HepG2 (cell line): Measurements from ENCODE around the gene PDK2. TPM values are rescaled to one million over a fixed set of nuclear protein-coding genes. Genes with fewer than 3 reads are reported as not detected.

Source experiments
- ATAD3A ChIP-seq: sonication (generic); formaldehyde crosslinking; IDR thresholded peaks from 2 replicates; pipeline ENCODE4 v1.4.0; 2020; ENCODE audit warnings: missing genetic modification reagents
- FOSL1 ChIP-seq: sonication (generic); formaldehyde crosslinking; IDR thresholded peaks from 2 replicates; pipeline ENCODE4 v1.9.0; 2021; ENCODE audit warnings: missing genetic modification reagents, borderline replicate concordance
- JARID2 ChIP-seq: sonication (generic); formaldehyde crosslinking; IDR thresholded peaks from 2 replicates; pipeline ENCODE4 v1.8.1; 2023; ENCODE audit warnings: missing genetic modification reagents, inconsistent platforms; ENCODE audit not compliant: insufficient replicate concordance
- PCBP2 ChIP-seq: fragments of 200-400 bp; formaldehyde crosslinking; optimal IDR thresholded peaks from 2 replicates; pipeline ENCODE3; 2018; ENCODE audit warnings: low read length, low read depth; ENCODE audit not compliant: poor library complexity, severe bottlenecking
- RAD51 ChIP-seq: fragments of 450-650 bp; IDR thresholded peaks from 2 replicates; pipeline ENCODE4 v1.6.1; 2016; ENCODE audit warnings: borderline replicate concordance
- RBM22 ChIP-seq: fragments of 200-400 bp; formaldehyde crosslinking; optimal IDR thresholded peaks from 2 replicates; pipeline ENCODE3; 2017; ENCODE audit warnings: mild to moderate bottlenecking, low read length, moderate library complexity
- ZNF101 ChIP-seq: sonication (generic); formaldehyde crosslinking; IDR thresholded peaks from 2 replicates; pipeline ENCODE4 v1.4.0; 2020; ENCODE audit warnings: mild to moderate bottlenecking, low read depth, missing genetic modification reagents, borderline replicate concordance
- ZNF138 ChIP-seq: sonication (generic); formaldehyde crosslinking; IDR thresholded peaks from 2 replicates; pipeline ENCODE4 v1.5.0; 2020; ENCODE audit warnings: mild to moderate bottlenecking, low read depth, missing genetic modification reagents
- ZNF143 ChIP-seq: sonication (generic); formaldehyde crosslinking; IDR thresholded peaks from 2 replicates; pipeline ENCODE4 v1.4.0; 2020; ENCODE audit warnings: missing genetic modification reagents
- ZNF160 ChIP-seq: sonication (generic); formaldehyde crosslinking; IDR thresholded peaks from 2 replicates; pipeline ENCODE4 v1.8.0; 2022; ENCODE audit warnings: mild to moderate bottlenecking, inconsistent platforms, missing genetic modification reagents
- ZNF33A ChIP-seq: sonication (generic); formaldehyde crosslinking; IDR thresholded peaks from 2 replicates; pipeline ENCODE4 v1.5.1; 2020; ENCODE audit warnings: missing genetic modification reagents, mild to moderate bottlenecking, moderate library complexity, borderline replicate concordance
- ZNF530 ChIP-seq: sonication (generic); formaldehyde crosslinking; IDR thresholded peaks from 2 replicates; pipeline ENCODE4 v1.5.0; 2020; ENCODE audit warnings: low read depth, mild to moderate bottlenecking, missing genetic modification reagents
- ZNF557 ChIP-seq: sonication (generic); formaldehyde crosslinking; IDR thresholded peaks from 2 replicates; pipeline ENCODE4 v1.4.0; 2020; ENCODE audit warnings: missing genetic modification reagents
- ZNF577 ChIP-seq: sonication (generic); formaldehyde crosslinking; IDR thresholded peaks from 2 replicates; pipeline ENCODE4 v1.4.0; 2020; ENCODE audit warnings: mild to moderate bottlenecking, low read depth, missing genetic modification reagents, borderline replicate concordance
- ZNF775 ChIP-seq: sonication (generic); formaldehyde crosslinking; IDR thresholded peaks from 2 replicates; pipeline ENCODE4 v1.4.0; 2020; ENCODE audit warnings: missing genetic modification reagents, mild to moderate bottlenecking, moderate library complexity, borderline replicate concordance
- polyA plus RNA-seq, 8 experiments: library from polyadenylated mRNA; depleted of rRNA in 3 of 8; stranded (reverse) in 7 of 8; unstranded in 1 of 8; fragments of >200 nt; fragmentation: Illumina TruSeq in 4 of 8; extraction: Trizol in 4 of 8; gene quantifications; 2 replicates each; pipeline versions ENCODE4 v1.2.1 to v1.2.3, GENCODE V29; 2011 to 2016; ENCODE audit warnings: low read depth in 4 of 8, missing spikeins in 1 of 8, mixed read lengths in 1 of 8; ENCODE audit not compliant: insufficient read depth in 1 of 8
- total RNA-seq, 5 experiments: library from RNA; depleted of rRNA; stranded (reverse); fragments of >200 nt; fragmentation: Illumina TruSeq; extraction: Trizol; gene quantifications; 2 replicates each; pipeline ENCODE4 v1.2.3, GENCODE V29; 2016; ENCODE audit warnings: low read depth in 1 of 5
- TF ChIP-seq, protein P1 (sequence below): sonication (generic); formaldehyde crosslinking; IDR thresholded peaks from 2 replicates; pipeline ENCODE4 v1.5.0; 2020; ENCODE audit warnings: missing genetic modification reagents
- TF ChIP-seq, protein P2 (sequence below): sonication (generic); IDR thresholded peaks from 2 replicates; pipeline ENCODE4 v1.6.1; 2016; ENCODE audit warnings: low read depth, borderline replicate concordance
- TF ChIP-seq, protein P3 (sequence below): sonication (generic); formaldehyde crosslinking; IDR thresholded peaks from 2 replicates; pipeline ENCODE4 v1.5.0; 2020; ENCODE audit warnings: missing genetic modification reagents
- TF ChIP-seq, protein P4 (sequence below): sonication (generic); formaldehyde crosslinking; IDR thresholded peaks from 2 replicates; pipeline ENCODE4 v1.5.0; 2020; ENCODE audit warnings: missing genetic modification reagents, mild to moderate bottlenecking, borderline replicate concordance
- TF ChIP-seq, protein P5 (sequence below), 2 experiments: IDR thresholded peaks; 2 replicates each; pipeline ENCODE4 v1.6.1; 2011 to 2012; ENCODE audit warnings: low read length in 2 of 2, borderline replicate concordance in 1 of 2, low read depth in 1 of 2, mild to moderate bottlenecking in 1 of 2, moderate library complexity in 1 of 2

PDK2 gene
- total and polyA plus RNA-seq, 2 of the 13 experiments (the other 11 are each of a cell fraction or from before 2014, with no cell fraction given): 18.5 to 59.7 TPM

DNA sequence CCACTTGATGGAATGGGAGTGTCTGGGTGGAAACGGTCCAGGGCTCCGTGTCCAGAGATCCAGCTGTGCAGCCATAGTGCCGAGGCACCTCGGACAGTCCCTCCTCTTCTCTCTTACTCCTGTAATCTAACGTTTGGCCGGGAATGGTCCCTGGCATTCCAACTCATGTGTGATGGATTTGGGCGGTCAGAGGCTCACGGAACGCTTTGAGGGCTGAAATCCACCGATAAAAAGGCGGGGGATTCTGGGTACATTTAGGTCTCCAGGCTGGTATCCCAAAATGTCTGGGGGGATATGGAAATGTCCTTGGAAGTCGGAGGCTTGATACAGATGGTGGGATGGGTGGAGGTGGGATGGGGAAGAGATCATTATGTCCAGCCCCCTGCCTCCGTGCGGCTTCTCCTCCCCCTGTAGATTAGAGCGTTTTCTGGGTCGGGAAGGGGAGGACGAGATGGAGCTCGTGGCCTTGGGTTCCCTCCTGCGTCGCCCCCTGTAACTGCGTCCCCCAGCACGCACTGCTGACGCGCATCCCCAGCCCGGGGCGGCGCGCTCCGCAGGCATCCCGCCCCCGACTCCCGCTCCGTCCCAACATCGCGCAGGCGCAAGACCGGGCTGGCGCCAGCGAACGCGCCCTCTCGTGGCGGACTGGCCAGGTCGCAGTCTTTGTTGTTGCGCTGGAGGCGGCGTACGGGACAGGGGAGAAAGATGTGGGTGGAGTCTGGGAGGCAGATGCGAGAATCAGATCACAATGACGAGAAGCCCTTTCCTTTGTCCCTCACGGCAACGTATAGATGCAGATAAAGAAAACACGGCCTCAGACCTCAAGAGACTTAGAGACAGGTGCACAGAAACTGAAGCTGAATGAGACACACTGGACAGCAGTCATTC lies 66.1 kb downstream of the PDK2 start (continued):
- TF ChIP-seq, protein P1, sequence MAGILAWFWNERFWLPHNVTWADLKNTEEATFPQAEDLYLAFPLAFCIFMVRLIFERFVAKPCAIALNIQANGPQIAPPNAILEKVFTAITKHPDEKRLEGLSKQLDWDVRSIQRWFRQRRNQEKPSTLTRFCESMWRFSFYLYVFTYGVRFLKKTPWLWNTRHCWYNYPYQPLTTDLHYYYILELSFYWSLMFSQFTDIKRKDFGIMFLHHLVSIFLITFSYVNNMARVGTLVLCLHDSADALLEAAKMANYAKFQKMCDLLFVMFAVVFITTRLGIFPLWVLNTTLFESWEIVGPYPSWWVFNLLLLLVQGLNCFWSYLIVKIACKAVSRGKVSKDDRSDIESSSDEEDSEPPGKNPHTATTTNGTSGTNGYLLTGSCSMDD (CRISPR knock-in tag): no peak
- TF ChIP-seq, protein P2, sequence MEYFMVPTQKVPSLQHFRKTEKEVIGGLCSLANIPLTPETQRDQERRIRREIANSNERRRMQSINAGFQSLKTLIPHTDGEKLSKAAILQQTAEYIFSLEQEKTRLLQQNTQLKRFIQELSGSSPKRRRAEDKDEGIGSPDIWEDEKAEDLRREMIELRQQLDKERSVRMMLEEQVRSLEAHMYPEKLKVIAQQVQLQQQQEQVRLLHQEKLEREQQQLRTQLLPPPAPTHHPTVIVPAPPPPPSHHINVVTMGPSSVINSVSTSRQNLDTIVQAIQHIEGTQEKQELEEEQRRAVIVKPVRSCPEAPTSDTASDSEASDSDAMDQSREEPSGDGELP: peak; percentile 36; the same call in 1 of the 2 replicates
- TF ChIP-seq, protein P3, sequence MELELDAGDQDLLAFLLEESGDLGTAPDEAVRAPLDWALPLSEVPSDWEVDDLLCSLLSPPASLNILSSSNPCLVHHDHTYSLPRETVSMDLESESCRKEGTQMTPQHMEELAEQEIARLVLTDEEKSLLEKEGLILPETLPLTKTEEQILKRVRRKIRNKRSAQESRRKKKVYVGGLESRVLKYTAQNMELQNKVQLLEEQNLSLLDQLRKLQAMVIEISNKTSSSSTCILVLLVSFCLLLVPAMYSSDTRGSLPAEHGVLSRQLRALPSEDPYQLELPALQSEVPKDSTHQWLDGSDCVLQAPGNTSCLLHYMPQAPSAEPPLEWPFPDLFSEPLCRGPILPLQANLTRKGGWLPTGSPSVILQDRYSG: no peak
- no peak for TF ChIP-seq RAD51
- no peak for TF ChIP-seq ZNF557 (CRISPR knock-in tag)
- TF ChIP-seq ZNF577: no peak
- TF ChIP-seq ATAD3A (CRISPR knock-in tag): no peak
- TF ChIP-seq ZNF775 (CRISPR knock-in tag): no peak
- TF ChIP-seq, protein P4, sequence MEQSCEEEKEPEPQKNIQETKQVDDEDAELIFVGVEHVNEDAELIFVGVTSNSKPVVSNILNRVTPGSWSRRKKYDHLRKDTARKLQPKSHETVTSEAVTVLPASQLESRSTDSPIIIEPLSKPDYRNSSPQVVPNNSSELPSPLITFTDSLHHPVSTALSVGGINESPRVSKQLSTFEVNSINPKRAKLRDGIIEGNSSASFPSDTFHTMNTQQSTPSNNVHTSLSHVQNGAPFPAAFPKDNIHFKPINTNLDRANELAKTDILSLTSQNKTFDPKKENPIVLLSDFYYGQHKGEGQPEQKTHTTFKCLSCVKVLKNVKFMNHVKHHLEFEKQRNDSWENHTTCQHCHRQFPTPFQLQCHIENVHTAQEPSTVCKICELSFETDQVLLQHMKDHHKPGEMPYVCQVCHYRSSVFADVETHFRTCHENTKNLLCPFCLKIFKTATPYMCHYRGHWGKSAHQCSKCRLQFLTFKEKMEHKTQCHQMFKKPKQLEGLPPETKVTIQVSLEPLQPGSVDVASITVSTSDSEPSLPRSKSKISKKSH (CRISPR knock-in tag): no peak
- no peak for TF ChIP-seq FOSL1 (CRISPR knock-in tag)
- no peak for TF ChIP-seq ZNF101 (CRISPR knock-in tag)
- no peak for TF ChIP-seq ZNF143 (CRISPR knock-in tag)
- TF ChIP-seq, protein P5, sequence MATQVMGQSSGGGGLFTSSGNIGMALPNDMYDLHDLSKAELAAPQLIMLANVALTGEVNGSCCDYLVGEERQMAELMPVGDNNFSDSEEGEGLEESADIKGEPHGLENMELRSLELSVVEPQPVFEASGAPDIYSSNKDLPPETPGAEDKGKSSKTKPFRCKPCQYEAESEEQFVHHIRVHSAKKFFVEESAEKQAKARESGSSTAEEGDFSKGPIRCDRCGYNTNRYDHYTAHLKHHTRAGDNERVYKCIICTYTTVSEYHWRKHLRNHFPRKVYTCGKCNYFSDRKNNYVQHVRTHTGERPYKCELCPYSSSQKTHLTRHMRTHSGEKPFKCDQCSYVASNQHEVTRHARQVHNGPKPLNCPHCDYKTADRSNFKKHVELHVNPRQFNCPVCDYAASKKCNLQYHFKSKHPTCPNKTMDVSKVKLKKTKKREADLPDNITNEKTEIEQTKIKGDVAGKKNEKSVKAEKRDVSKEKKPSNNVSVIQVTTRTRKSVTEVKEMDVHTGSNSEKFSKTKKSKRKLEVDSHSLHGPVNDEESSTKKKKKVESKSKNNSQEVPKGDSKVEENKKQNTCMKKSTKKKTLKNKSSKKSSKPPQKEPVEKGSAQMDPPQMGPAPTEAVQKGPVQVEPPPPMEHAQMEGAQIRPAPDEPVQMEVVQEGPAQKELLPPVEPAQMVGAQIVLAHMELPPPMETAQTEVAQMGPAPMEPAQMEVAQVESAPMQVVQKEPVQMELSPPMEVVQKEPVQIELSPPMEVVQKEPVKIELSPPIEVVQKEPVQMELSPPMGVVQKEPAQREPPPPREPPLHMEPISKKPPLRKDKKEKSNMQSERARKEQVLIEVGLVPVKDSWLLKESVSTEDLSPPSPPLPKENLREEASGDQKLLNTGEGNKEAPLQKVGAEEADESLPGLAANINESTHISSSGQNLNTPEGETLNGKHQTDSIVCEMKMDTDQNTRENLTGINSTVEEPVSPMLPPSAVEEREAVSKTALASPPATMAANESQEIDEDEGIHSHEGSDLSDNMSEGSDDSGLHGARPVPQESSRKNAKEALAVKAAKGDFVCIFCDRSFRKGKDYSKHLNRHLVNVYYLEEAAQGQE (IDR thresholded peaks at IDR 0.05; ENCODE audit: borderline replicate concordance in 1 of 2, low read depth in 1 of 2, low read length in 2 of 2): no peak
- no peak for TF ChIP-seq ZNF160 (CRISPR knock-in tag)
- TF ChIP-seq ZNF138 (CRISPR knock-in tag): no peak
- TF ChIP-seq PCBP2: no peak
- no peak for TF ChIP-seq ZNF530 (CRISPR knock-in tag)
- no peak for TF ChIP-seq RBM22
- TF ChIP-seq ZNF33A (CRISPR knock-in tag): no peak
- TF ChIP-seq JARID2 (CRISPR knock-in tag): no peak
